Measurements from ENCODE around the gene ARHGAP1. TPM values are rescaled to one million over a fixed set of nuclear protein-coding genes. Genes with fewer than 3 reads are reported as not detected.

ARHGAP1 gene
- total RNA-seq, 1 experiment from 2014 or later = 18.4 TPM

GRCh38 chr11:46633291-46634217 is 66.9 kb downstream of the ARHGAP1 start:
- in situ Hi-C loops (cut with HindIII; ENCODE audit: low pct_unique_long_range_greater_than_20kb, low sequenced_read_pairs) = no loop called here
- DNase-seq (ENCODE audit: low read depth, low spot score) = no peak

GRCh38 chr11:46632502-46632901 is 67.9 kb downstream of the ARHGAP1 start:
- DNase-seq (ENCODE audit: low read depth, low spot score) = no peak
- in situ Hi-C loops (cut with HindIII; ENCODE audit: low pct_unique_long_range_greater_than_20kb, low sequenced_read_pairs) = no loop called here

DNA sequence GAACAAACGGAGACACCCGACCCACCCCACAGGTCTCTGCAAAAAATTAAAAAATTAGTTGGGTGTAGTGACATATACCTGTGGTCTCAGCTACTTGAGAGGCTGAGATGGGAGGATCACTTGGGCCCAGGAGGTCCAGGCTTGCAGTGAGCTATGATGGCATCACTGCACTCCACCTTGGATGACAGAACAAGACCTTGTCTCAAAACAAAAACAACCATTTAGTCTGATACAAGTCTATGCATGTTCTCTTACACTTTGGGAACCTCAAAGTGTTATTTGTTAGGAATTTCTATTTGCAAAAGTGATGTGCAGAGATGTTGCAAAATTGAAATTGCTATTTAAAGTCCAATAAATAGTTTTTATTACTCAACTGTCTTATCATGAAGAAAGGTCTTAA is 68.7 kb downstream of the ARHGAP1 start:
- DNase-seq (ENCODE audit: low read depth, low spot score) = no peak
- in situ Hi-C loops (cut with HindIII; ENCODE audit: low pct_unique_long_range_greater_than_20kb, low sequenced_read_pairs) = no loop called here

GRCh38 chr11:46630237-46630636 is 70.2 kb downstream of the ARHGAP1 start:
- DNase-seq (ENCODE audit: low read depth, low spot score) = no peak
- in situ Hi-C loops (cut with HindIII; ENCODE audit: low pct_unique_long_range_greater_than_20kb, low sequenced_read_pairs) = no loop called here

GRCh38 chr11:46628961-46629360 is 71.5 kb downstream of the ARHGAP1 start:
- in situ Hi-C loops (cut with HindIII; ENCODE audit: low pct_unique_long_range_greater_than_20kb, low sequenced_read_pairs) = no loop called here

More at GRCh38 chr11:46628961-46629360, 71.5 kb downstream of the ARHGAP1 start:
- DNase-seq (ENCODE audit: low read depth, low spot score) = no peak

Other genes starting within 250 kb of the ARHGAP1 start
- 22.2 and 28.0 TPM in 2 replicates for gene AMBRA1, start 106.6 kb downstream of the ARHGAP1 start, total RNA-seq (2014; rRNA removed; shearing (Covaris generic))
- 6.2 and 7.8 TPM in 2 replicates for gene HARBI1, start 83.4 kb downstream of the ARHGAP1 start, total RNA-seq (2014; rRNA removed; shearing (Covaris generic))
- gene ATG13, start 83.1 kb downstream of the ARHGAP1 start, total RNA-seq (2014; rRNA removed; shearing (Covaris generic)) = 101 and 112 TPM in 2 replicates
- 6.4 and 9.8 TPM in 2 replicates for gene ZNF408, start 412 bp upstream of the ARHGAP1 start, total RNA-seq (2014; rRNA removed; shearing (Covaris generic))
- not detected in 2 replicates for gene F2, start 18.6 kb upstream of the ARHGAP1 start, total RNA-seq (2014; rRNA removed; shearing (Covaris generic))
- 45.8 and 57.4 TPM in 2 replicates for gene CKAP5, start 145.7 kb upstream of the ARHGAP1 start, total RNA-seq (2014; rRNA removed; shearing (Covaris generic))
- gene LRP4, start 217.9 kb upstream of the ARHGAP1 start, total RNA-seq (2014; rRNA removed; shearing (Covaris generic)) = 7.2 and 7.8 TPM in 2 replicates
- 12.2 and 14.7 TPM in 2 replicates for gene CSTPP1, start 236.1 kb upstream of the ARHGAP1 start, total RNA-seq (2014; rRNA removed; shearing (Covaris generic))

Data from SK-MEL-5 (cell line).